Spleen (tissue), 11 donors: ENCODE measurements around the gene EGFR. TPM values are rescaled to one million over a fixed set of nuclear protein-coding genes. Genes with fewer than 3 reads are reported as not detected.
A peak's percentile ranks its signal among the peaks of the same experiment; 100 is the strongest.

Experiments used
- DNase-seq: peaks from one replicate; pipeline ENCODE4 v3.0.0-alpha.2; 2020
- H3K27ac ChIP-seq, 8 donors: fragments of 200-600 bp; sonication (generic) in 7 of 8; 1 replicate in 4 of 8; 2 replicates in 4 of 8; pipeline versions ENCODE4 v1.5.0 to v1.8.0; 2016 to 2021; ENCODE audit warnings: inconsistent platforms in 4 of 8, mild to moderate bottlenecking in 4 of 8, moderate library complexity in 1 of 8
- H3K27me3 ChIP-seq, 7 donors: fragments of 200-600 bp; sonication (generic) in 6 of 7; replicated peaks in 1 of 7; 1 replicate in 4 of 7; 2 replicates in 3 of 7; pipeline versions ENCODE4 v1.5.0 to v1.8.0; 2016 to 2021; ENCODE audit warnings: inconsistent platforms in 3 of 7, mild to moderate bottlenecking in 1 of 7
- H3K36me3 ChIP-seq, 6 donors: fragments of 200-600 bp; sonication (generic) in 5 of 6; 1 replicate in 4 of 6; 2 replicates in 2 of 6; pipeline versions ENCODE4 v1.5.0 to v1.8.0; 2016 to 2021; ENCODE audit warnings: inconsistent platforms in 2 of 6
- H3K4me1 ChIP-seq, 6 donors: fragments of 200-600 bp; sonication (generic) in 5 of 6; 1 replicate in 3 of 6; 2 replicates in 3 of 6; pipeline versions ENCODE4 v1.5.0 to v1.8.0; 2016 to 2021; ENCODE audit warnings: inconsistent platforms in 3 of 6
- H3K4me3 ChIP-seq, 8 donors: fragments of 200-600 bp; sonication (generic) in 7 of 8; 1 replicate in 4 of 8; 2 replicates in 4 of 8; pipeline versions ENCODE4 v1.5.0 to v1.8.0; 2016 to 2021; ENCODE audit warnings: inconsistent platforms in 4 of 8, mild to moderate bottlenecking in 4 of 8, moderate library complexity in 2 of 8
- H3K9me3 ChIP-seq, 8 donors: fragments of 200-600 bp; sonication (generic) in 7 of 8; 1 replicate in 4 of 8; 2 replicates in 4 of 8; pipeline versions ENCODE4 v1.5.0 to v1.8.0; 2016 to 2021; ENCODE audit warnings: inconsistent platforms in 4 of 8
- CTCF ChIP-seq, 11 experiments: fragments of 200-600 bp in 7 of 11; fragments of 450-650 bp in 4 of 11; sonication (generic) in 4 of 11; IDR thresholded peaks in 8 of 11; conservative IDR thresholded peaks in 3 of 11; 1 replicate in 7 of 11; 2 replicates in 4 of 11; pipeline versions ENCODE4 v1.4.0 to v1.8.0; 2016 to 2021; ENCODE audit warnings: antibody characterized with exemption in 11 of 11, inconsistent platforms in 4 of 11, mild to moderate bottlenecking in 1 of 11
- POLR2A ChIP-seq, 3 donors: fragments of 450-650 bp; IDR thresholded peaks; one replicate each; pipeline ENCODE4 v1.5.1; 2017; ENCODE audit warnings: antibody characterized with exemption in 3 of 3, mild to moderate bottlenecking in 1 of 3
- POLR2AphosphoS5 ChIP-seq, 3 donors: sonication (generic); formaldehyde crosslinking; IDR thresholded peaks; one replicate each; pipeline ENCODE4 v1.5.1; 2017; ENCODE audit warnings: antibody characterized with exemption in 3 of 3
- WGBS, 5 donors: extraction: QIAGEN DNeasy Blood & Tissue Kit in 3 of 5; methylation state at CpG; one replicate each; pipeline versions ENCODE4 v1.1.5 to v1.1.7; 2013 to 2018; 5-methylcytosine and 5-hydroxymethylcytosine counted together
- intact Hi-C: fragments of 100-400 bp; cut with DNase I; formaldehyde crosslinking; loops from one replicate; pipeline ENCODE4 v1.15.0; 2023; ENCODE audit warnings: low total_unique reads
- polyA plus RNA-seq, 3 donors: library from polyadenylated mRNA; stranded (reverse); fragments of 200-250 nt; gene quantifications; one replicate each; pipeline ENCODE4 v1.2.1, GENCODE V29; 2013
- total RNA-seq, 7 donors: library from RNA; depleted of rRNA in 3 of 7; stranded (reverse); fragments of >200 nt in 3 of 7; fragmentation: NEBNext Ultra II Directional in 4 of 7; extraction: Animal tissue kit (Norgen Biotek cat#: 25700) in 4 of 7; gene quantifications; one replicate each; pipeline versions ENCODE4 v1.1.0 to v1.2.1, GENCODE V29; 2016 to 2021
- donor health status: healthy with polysubstance abuse.
- donor health status: DM: no; HTN: no; CAD: no; lungs with moderate emphysema.
- donor health status: DM: no; HTN: no; CAD: no.
- donor health status: Bipolar disorder and iron deficiency.
- donor health status: healthy.
- donor health status: DM: no; HTN: no; CAD: no.
- donor health status: DM: yes; HTN: yes; CAD: no.

Gene EGFR
- total and polyA plus RNA-seq, 10 donors: 1.1 to 35.2 (median 24.5) TPM

DNA sequence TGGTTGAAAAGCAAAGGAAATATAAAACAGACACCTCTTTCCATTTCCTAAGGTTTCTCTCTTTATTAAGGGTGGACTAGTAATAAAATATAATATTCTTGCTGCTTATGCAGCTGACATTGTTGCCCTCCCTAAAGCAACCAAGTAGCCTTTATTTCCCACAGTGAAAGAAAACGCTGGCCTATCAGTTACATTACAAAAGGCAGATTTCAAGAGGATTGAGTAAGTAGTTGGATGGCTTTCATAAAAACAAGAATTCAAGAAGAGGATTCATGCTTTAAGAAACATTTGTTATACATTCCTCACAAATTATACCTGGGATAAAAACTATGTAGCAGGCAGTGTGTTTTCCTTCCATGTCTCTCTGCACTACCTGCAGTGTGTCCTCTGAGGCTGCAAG is 191.9 kb downstream of the EGFR start:
- peaks cover 0 to 32% (median 4%) of the 10 kb centered on the region in 6 donors for H3K36me3 ChIP-seq
- no peak for DNase-seq
- H3K4me1 ChIP-seq: no peaks in the 10 kb centered on the region
- H3K27me3 ChIP-seq: peaks cover 0 to 4% (median 0%) of the 10 kb centered on the region in 7 donors
- H3K4me3 ChIP-seq: no peak overlapping the region
- H3K9me3 ChIP-seq: no peaks in the 10 kb centered on the region
- TF ChIP-seq POLR2AphosphoS5 (IDR thresholded peaks at IDR 0.05): no peak
- no peak for TF ChIP-seq CTCF (IDR thresholded peaks at IDR 0.05 in 8 of 11, conservative IDR thresholded peaks at IDR 0.05 in 3 of 11)
- no peak for TF ChIP-seq POLR2A (IDR thresholded peaks at IDR 0.05)
- no peak overlapping the region for H3K27ac ChIP-seq
- intact Hi-C loops: no loop called here
- whole genome bisulfite sequencing, 5 donors: 58 to 80% (median 66%) methylated on average over 1 of the region's 1 CpG

- no peak overlapping the region for H3K4me3 ChIP-seq
- no peak overlapping the region for H3K27ac ChIP-seq
- no peaks in the 10 kb centered on the region for H3K4me1 ChIP-seq
- DNase-seq: no peak
- TF ChIP-seq POLR2AphosphoS5 (IDR thresholded peaks at IDR 0.05): no peak
- no peak for TF ChIP-seq POLR2A (IDR thresholded peaks at IDR 0.05)
- no peak for TF ChIP-seq CTCF (IDR thresholded peaks at IDR 0.05 in 8 of 11, conservative IDR thresholded peaks at IDR 0.05 in 3 of 11)
- peaks cover 0 to 22% (median 0%) of the 10 kb centered on the region in 6 donors for H3K36me3 ChIP-seq
- no peaks in the 10 kb centered on the region for H3K9me3 ChIP-seq
- WGBS, 5 donors: 37 to 69% (median 60%) methylated on average over 4 of the region's 4 CpGs
- H3K27me3 ChIP-seq: peaks cover 0 to 4% (median 0%) of the 10 kb centered on the region in 7 donors
- intact Hi-C loops: no loop called here
Observed at GRCh38 chr7:55211726-55212125, 192.9 kb downstream of the EGFR start.

DNA sequence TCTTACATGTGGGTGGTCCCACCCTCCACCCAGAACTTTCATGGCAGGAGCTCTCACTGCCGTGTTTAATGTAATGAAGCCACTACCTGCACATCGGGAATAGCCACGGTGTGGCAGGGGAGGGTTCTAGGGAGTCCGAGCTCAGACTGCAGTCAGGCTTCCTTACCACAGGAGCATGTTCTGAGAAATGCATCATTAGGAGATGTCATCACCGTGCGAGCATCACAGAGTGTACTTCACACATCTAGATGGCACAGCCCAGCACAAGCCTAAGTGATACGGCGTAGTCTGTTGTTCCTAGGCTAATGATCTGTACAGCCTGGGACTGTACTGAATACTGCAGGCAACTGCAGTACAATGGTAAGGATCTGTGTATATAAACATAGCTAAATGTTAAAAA is 193.4 kb downstream of the EGFR start:
- Histone ChIP-seq H3K27me3 (peaks cover 0 to 4% (median 0%) of the 10 kb centered on the region in 7 donors), H3K4me1 (no peaks in the 10 kb centered on the region), H3K4me3 (no peak overlapping the region), H3K9me3 (no peaks in the 10 kb centered on the region), H3K27ac (no peak overlapping the region), H3K36me3 (peaks cover 0 to 18% (median 0%) of the 10 kb centered on the region in 6 donors)
- 84 to 94% (median 86%) methylated on average over 8 of the region's 8 CpGs for WGBS, 5 donors
- no peak for DNase-seq
- TF ChIP-seq CTCF (IDR thresholded peaks at IDR 0.05 in 8 of 11, conservative IDR thresholded peaks at IDR 0.05 in 3 of 11): no peak
- no peak for TF ChIP-seq POLR2A (IDR thresholded peaks at IDR 0.05)
- no peak for TF ChIP-seq POLR2AphosphoS5 (IDR thresholded peaks at IDR 0.05)
- intact Hi-C loops: no loop called here

- 49 to 58% (median 57%) methylated on average over 6 to 10 of the region's 10 CpGs for WGBS, 5 donors
- no peaks in the 10 kb centered on the region for H3K4me1 ChIP-seq
- TF ChIP-seq POLR2A (IDR thresholded peaks at IDR 0.05) (no peak), POLR2AphosphoS5 (IDR thresholded peaks at IDR 0.05) (peak in 2 of 3 donors; percentile 6 to 56)
- peaks cover 0 to 4% (median 0%) of the 10 kb centered on the region in 7 donors for H3K27me3 ChIP-seq
- peaks cover 0 to 12% (median 0%) of the 10 kb centered on the region in 6 donors for H3K36me3 ChIP-seq
- peak; percentile 64 for DNase-seq
- no peak overlapping the region for H3K4me3 ChIP-seq
- H3K27ac ChIP-seq: peak overlapping the region in 1 of 8 donors; percentile 33
- no peaks in the 10 kb centered on the region for H3K9me3 ChIP-seq
- intact Hi-C loops: no loop called here
Observed at GRCh38 chr7:55212838-55213237, 194.0 kb downstream of the EGFR start.

DNA sequence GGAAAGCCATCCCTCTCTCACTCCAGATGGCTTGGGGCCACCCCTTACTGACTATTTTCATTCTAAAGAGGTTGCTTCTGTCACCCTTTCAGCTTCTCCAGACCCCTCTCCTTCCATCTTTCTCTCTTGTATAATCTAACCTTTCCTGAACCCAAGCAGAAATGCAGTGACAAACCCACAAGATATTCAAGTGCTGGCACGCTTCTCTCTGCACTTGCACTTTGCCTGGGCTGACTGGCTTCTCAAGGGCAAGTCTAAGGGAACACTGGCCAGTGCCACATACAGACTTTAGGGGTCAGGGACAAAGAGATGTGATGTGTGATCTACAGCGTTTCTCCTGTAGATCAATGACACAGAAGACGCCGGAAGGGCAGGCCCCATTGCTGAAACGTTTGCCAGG is 195.9 kb downstream of the EGFR start:
- 69 to 80% (median 70%) methylated on average over 5 of the region's 5 CpGs for WGBS, 5 donors
- Histone ChIP-seq H3K4me1 (no peaks in the 10 kb centered on the region), H3K4me3 (no peak overlapping the region), H3K27me3 (peaks cover 0 to 4% (median 0%) of the 10 kb centered on the region in 7 donors), H3K27ac (no peak overlapping the region), H3K9me3 (no peaks in the 10 kb centered on the region), H3K36me3 (no peaks in the 10 kb centered on the region)
- intact Hi-C loops: no loop called here
- TF ChIP-seq POLR2AphosphoS5 (IDR thresholded peaks at IDR 0.05) (no peak), POLR2A (IDR thresholded peaks at IDR 0.05) (no peak), CTCF (IDR thresholded peaks at IDR 0.05 in 8 of 11, conservative IDR thresholded peaks at IDR 0.05 in 3 of 11) (no peak)
- no peak for DNase-seq
